COLO829 (cell line): Measurements from ENCODE around the gene PRSS21.

ENCODE experiments used
- DNase-seq: peaks from one replicate; pipeline ENCODE4 v3.0.0; 2012; ENCODE audit warnings: low spot score

The PRSS21 gene, protein sequence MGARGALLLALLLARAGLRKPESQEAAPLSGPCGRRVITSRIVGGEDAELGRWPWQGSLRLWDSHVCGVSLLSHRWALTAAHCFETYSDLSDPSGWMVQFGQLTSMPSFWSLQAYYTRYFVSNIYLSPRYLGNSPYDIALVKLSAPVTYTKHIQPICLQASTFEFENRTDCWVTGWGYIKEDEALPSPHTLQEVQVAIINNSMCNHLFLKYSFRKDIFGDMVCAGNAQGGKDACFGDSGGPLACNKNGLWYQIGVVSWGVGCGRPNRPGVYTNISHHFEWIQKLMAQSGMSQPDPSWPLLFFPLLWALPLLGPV

DNA sequence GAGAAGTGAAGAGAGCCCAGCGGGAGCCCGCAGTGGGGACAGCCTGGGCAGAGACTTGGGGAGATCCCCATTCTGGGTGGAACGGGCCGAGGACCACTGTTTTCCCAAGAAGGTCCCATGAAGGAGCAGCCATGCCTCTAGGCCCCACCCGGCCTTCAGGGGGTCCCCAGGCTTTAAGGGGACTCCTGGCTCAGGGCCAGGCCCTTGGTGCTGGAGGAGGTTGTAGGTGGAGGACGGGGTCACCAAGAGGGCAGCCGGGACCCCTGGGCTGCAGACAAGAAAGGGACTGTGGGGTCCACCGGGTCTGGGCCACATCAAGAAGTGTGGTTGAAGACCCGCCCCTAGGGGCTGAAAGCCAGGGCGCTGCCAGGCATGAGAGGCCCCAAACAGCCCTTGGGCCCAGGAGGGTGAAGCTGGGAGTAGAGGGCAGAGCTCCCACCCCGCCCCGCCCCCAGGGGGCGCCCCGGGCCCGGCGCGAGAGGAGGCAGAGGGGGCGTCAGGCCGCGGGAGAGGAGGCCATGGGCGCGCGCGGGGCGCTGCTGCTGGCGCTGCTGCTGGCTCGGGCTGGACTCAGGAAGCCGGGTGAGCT lies at the start of gene PRSS21:
PRSS21 (plus strand) TSS at position 487 of the 589 bp plus-strand sequence; CDS start at position 519, 32 bp downstream.
- no peak for DNase-seq

DNA sequence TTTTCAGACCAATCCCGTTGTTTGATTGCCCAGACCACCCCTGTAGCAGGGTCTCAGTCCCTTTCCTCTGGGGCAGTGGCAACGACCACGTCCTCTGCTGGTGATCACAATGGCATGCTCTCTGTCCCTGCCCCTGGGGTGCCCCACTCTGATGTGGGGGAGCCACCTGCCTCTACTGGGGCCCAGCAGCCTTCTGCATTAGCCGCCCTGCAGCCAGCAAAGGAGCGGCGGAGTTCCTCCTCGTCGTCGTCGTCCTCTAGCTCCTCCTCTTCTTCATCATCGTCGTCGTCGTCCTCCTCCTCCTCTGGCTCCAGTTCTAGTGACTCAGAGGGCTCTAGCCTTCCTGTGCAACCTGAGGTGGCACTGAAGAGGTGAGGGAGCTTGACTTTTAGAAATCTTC lies 49.1 kb upstream of the PRSS21 start:
- DNase-seq, result no peak

DNA sequence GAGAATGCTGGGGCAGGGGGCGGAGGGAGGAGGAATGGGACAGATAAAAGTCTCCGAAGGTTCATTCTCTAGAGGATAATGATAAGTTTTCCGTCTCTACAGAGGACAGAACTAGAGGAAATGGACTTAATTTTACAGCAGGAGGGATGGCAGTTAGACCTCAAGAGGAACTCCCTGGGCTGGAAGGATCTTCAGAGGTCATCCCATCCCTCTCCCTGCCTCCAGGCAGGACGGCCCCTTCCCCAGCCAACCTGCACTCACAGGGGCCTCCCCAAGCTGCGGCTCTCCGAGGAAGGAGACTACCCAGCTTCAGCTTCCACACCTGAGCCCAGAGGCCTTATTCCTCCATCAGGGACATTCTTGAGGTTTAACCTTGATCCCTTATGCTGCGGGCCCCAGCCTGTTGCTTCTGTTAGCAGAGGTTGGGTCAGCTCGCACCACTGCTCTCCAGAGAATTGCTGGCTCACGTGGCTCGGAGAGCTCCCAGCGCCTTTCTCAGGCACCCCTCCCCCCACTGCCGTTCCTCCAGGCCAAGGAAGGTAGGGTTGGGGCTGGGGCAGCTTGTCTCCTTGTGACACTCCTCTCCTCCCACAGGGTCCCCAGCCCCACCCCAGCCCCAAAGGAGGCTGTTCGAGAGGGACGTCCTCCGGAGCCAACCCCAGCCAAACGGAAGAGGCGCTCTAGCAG lies 48.5 kb upstream of the PRSS21 start:
- DNase-seq, result no peak

DNA sequence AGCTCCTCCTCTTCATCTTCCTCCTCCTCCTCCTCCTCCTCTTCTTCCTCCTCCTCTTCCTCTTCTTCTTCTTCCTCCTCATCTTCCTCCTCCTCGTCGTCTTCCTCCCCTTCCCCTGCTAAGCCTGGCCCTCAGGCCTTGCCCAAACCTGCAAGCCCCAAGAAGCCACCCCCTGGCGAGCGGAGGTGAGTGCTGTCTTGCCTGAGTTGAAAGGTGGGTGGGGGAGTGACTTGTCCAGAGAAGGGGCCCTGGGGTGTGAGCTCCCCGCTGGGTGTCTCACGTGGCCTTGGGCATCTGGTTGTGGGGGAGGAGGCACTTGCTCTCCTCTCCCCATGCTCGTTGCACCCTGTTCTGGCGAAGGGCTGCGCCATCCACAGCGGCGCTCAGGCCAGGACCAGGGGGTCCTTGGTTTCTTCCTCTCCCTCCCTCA lies 47.9 kb upstream of the PRSS21 start:
- DNase-seq, result no peak

DNA sequence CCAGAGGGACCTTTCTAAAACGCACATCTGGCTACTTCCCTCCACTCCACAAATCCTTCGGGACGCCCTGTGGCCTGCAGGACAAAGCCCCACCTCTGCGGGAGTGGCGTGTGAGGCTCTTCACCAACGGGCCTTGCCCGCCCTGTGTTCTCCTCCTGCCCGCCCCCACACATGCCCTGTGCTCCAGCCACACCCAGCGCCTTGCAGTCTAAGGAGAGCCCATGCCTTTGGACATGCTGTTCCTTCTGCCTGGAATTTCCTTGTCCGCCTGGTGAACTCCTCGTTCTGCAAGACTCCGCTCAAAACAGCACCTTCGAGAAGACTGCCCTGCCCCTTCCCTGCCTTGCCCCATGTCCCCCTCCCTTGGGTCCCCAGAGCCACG lies 47.4 kb upstream of the PRSS21 start:
- no peak for DNase-seq

DNA sequence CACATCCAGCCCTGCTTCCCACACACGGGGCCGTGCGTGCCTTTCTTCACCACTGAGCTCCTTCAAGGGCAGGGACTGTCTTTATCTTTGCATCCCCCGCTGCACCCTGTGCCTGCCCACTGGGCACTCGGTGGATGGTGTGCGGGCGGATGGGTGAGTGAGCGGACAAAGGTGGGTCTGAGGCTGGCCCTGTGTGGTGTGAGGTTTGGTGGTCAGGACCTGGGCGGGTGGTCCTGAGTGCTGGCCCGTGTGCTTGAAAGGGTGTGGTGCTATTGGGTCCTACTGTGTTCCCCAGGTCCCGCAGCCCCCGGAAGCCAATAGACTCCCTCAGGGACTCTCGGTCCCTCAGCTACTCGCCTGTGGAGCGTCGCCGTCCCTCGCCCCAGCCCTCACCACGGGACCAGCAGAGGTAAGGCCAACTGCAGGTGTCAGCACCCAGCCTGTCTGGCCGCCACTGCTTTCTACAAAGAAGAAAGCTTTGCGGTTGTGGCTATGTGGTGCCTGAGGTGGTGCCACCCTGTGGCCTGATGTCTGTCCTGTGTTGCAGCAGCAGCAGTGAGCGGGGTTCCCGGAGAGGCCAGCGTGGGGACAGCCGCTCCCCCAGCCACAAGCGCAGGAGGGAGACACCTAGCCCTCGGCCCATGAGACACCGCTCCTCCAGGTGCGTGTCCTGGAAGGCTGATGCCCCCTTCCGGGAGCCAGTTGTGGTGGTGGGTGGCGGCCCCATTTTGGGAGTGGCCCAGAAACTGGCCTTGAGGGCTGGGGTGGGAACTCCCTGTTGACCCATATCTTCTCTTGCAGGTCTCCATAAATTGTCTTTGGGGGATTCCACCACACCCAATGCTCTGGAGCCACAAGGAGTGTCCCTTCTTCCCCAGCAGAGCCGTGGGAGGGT lies 46.7 kb upstream of the PRSS21 start:
- no peak for DNase-seq

DNA sequence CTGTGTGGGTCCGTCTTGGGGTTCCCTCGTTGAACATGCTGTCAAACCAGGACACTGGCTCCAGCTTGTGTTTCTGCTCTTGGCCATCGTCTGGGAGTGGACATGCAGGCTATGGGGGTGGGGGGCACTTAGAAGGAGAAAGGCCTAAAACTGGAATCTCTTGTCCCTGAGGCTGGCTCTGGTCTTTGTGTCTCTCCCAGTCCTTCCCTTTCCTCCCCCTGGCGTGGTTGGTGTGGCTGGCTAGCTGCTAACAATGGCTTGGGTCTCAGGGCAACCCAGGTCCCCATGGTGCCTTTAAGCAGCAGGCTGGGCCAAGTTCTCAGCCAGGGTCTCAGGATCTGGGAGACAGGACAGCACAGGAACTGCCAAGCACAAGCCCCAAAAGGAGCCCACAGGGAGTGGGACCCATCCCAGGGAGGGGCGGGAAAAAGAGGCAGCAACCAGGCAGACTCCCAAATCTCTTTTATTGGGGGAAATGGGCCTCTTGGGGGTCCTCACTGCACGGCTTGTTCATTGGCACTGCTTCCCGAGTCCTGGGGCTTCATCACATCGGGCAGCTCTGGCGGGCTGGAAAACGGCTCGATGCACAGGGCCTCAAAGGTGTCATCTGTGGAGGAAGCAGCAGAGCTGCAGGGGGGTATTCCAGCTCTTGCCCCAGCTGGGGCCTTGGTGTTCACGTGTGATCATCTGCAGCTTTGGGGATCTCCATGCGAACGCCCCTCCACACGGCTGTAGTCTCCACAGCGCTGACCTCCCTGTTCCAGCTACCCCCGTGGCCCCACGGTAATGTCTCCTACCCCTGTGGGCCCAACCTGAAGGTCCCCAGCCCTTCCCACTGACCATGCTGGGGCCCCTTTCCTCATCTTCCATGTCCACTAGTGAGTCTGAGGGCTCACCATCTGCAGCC lies 45.3 kb upstream of the PRSS21 start:
- DNase-seq, result no peak

DNA sequence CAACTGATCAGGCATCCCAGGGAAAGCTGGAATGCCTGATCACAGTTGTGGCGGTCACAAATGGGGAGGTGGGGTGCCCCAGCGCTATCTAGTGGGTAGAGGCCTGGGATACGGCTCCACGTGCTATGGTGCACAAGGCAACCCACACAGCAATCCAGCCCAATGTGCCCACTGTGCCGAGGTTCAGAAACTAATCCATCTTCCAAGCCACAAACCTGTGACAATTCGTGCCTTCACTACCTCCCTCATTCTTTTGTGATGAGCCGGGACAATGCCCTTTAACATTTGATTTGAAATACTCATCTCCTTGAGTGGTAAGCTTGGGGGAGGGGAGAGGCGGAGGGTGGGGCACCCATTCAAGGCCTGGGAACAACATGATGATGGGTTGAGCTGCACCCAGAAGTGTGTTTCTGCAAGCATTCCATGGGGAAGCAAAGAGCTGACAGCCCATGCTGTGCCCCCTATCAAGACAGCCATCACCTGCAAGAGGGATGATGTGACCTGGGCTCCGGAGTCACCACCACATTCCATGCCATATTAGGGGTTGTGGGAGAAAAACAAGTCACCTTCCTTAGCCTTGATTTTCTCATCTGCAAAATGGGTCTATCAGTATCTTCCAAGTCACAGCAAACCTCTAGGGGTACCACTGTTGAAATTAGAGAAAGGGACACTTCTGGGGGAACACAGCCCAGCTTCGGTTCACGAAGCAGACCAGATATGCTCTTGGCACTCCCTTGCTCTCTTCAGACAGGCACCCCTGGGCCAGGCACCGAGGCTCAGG lies 43.7 kb upstream of the PRSS21 start:
- DNase-seq, result no peak

DNA sequence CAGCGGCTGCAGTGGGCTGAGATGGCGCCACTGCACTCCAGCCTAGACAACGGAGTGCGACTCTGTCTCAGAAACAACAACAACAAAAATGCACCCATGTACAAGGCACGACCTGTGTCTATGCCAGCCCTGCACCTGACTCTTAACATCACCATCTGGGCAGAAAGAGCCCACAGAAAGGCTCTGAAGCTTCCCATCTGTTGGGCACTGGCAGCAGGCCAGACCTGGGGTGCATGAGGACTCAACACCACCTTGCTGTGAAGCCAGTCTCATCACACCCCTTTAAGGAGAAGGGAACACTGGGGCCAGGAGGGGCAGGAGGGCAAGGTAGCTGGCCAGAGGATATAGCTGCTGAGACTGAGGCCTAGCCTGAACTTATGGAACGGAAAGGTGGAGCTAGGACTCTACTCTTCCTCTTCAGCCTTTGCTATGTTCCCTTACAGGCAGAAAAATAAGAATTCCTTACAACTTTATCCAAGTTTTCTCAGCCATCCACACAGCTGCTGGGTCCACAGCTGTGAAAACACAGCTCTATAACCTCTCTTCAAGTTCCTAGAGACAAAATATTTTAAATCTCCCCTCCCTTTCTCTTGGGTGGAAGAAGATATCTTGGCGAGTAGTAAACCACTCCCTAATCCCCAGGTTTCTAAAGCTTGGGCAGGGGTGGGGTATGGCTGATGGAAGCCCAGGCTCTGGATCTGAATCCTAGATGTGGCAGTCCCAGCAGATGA lies 42.7 kb upstream of the PRSS21 start:
- DNase-seq, result no peak

DNA sequence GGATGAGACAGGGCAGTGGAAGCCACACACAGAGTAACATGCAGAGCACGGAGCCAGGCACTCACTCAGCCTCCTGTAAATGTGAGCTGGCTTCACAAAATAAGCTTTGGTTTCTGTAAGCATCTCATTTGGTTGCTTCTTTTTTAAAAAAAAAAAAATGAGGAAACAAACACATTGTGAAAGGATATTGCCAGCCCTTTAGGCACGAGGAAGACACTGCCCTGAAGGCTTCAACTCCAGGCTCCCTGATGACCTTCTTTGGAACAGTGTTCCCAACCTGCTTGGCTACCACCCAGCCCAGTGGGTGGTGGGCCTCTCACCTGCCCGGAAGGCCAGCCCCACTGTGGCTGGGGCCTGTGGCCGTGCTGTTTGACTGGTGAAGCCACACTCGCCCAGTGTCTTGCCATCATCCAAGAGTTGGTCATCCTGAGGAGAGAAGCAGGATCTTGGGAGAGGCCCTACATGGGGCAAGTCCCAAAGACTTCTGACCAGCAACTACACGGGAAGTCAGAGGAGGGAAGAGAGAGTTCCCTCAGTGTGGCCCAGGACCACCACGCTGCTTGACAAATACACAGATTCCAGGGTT lies 41.8 kb upstream of the PRSS21 start:
- DNase-seq, result no peak

DNA sequence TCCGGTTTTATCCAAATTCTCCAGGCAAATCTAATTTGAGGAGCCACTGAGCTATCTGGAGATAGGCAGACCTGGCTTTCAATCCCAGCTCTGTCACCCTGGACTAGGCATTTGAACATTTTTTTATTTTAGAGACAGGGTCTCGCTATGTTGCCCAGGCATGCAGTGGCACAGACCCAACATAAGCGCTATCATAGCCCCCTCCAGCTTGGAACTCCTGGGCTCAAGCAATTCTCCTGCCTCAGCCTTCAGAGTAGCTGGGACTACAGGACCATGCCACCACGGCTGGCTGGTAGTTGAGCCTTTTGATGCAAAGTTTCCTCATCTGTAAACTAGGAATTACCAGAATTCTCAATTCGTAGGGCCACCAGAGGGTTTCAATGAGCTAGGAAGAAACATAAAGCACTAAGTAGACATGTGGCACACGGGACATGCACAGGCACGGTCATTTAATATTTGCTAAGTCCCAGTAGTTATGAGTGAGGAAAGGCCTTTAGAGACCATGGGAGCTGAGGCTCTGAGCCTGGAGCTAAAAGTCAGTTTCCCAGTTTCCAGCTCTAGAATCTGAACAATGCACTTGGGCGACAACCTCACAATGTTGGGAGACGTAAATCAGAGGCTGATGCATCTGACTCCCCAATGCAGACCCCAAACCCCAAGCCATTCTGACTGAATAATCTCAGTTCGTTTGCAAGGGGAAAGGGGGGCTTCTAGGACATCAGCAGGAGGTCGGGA lies 41.1 kb upstream of the PRSS21 start:
- DNase-seq, result no peak

DNA sequence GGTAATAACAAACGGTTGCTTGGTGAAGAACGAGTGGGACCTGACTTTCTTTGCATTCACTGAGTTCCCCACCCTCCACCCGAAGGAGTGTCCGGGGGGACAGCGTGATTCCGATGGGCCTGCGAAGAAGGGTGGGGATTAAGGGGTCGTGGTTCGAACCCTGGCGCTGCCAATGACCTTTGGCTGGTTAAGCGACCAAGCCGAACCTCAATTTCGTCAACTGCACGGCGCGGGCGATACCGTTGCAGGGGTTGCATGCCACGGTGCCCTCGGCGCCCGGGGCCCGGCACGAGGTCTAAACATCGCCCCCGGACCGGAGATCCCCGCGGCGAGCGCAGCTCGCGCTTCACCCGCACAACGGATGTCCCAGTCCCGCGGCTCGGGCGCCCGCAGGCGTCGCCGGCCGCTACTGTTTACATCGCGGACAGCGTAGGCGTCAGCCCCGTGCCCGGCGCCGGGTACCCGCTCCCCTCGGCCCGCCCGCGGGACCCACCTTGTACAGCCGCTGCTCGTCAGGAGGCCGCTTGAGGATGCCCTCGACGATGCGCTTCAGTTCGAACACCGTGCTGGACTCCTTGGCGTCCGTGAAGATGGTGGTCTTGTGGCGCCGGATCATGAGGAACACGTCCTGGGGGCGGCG lies 40.4 kb upstream of the PRSS21 start:
- no peak for DNase-seq

DNA sequence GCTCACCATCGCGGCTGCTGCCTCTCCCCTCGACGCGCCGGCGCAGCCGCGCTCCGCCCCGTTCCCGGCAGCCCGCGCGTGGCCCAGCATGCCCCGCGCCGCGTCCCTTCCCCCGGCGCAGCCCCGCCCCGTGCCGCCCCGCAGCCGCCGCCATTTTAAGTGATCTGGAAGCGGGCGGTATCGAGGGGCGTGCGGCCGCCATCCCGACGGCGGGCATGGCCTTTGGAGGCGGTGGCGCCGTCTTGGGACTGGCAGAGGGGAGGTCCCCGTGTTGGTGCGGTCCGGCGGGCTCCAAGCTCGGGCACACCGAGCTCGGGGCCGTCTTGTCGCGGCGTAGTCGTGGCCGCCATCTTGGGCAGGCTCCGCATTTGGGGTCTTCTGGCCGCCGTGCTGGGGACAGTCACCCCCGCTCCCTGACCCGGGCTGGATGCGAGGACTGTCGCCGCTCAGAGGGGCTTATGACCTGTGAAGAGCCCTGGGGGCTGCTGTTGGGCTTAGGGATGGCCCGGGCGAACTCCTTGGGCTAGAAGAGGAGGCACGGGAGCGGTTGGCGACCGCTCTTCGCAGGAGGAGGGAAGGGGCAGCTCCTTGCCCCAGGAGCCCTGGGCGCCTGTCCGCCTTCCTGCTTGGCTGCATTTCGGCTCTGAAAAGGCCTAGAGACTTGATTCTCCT lies 39.7 kb upstream of the PRSS21 start, which contains the start of gene ELOB:
ELOB (minus strand) TSS at position 50 of the 672 bp plus-strand sequence; CDS start at position 9, 41 bp downstream.
- DNase-seq, result peak; percentile 92

DNA sequence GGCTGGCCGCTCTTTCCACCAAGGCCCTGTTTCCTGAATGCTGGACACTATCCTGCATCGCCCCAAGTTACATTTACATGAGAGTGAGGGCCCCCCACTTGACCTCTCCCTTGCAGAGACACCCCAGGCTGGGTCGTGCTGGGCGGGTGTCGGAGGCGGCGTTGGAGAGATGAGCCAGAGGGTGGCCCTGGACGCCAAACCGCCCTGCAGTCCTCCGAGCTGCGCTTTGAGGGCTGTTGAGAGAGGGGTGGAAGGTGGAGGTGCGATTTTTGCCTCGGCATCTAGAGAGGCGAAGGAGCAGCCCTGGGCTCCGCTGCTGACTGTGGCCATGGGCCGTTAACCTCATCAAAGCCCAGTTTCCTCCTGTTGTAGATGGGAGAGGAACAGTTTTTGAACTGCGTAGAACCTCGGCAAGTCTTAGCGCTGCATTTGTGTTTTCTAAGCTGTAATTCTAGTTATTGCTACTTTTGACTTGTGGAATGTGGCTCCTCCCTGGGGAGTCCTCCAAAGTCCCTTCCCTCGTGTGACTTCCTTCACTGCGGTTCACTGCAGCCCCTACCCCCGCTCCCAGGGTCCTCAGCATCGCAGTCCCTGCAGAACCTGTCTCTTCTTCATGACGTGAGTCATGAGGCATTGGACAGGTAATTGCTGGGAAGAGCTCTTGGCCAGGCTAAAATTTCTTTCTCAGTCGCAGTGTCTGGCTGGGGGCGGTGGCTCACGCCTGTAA lies 39.0 kb upstream of the PRSS21 start:
- no peak for DNase-seq

DNA sequence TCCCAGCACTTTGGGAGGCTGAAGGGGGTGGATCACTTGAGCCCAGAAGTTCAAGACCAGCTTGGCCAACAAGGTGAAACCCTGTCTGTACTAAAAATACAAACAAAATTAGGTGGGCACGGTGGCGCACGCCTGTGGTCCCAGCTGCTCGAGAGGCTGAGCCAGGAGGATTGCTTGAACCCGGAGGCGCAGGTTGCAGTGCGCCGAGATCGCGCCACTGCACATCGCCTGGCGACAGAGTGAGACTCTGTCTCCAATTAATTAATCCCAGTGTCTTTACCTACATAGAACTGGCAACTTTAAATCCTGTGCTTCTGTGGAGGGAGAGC lies 38.4 kb upstream of the PRSS21 start:
- DNase-seq, result no peak

DNA sequence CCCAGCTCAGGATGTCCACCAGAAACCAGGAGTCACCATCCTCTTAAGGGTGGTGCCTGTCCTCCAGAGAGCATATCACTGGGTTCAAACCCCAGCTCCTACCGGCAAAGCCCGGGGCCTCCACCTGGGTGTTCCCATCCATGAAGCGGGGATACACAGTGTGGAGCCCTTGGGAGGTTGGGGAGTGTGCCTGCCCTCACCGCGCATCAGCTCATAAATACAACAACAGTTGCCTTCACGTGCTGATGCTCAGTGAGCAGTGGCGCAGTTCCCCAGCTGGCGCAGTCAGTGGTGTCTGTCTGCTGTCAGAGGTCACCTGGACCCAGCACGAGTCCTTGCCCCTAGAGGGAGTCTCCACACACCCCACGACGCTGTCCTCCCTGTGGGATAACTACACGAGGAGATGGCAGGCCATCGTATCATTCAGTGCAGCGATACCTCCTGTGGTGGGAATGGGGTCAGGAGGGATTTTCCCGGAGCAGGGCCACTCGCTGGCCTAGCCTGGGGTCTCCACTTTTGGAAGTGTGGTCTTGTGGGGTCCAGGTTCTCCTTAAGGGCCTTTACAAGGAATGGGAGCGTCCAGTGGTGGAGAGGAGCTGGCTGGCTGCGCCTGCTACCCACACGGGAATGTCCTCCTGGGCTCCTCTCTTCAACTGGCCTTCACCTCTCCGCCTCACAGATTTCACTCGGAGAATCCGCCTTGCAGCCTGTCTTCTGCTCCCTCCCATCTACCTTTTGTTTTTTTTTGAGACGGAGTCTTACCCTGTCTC lies 37.7 kb upstream of the PRSS21 start:
- DNase-seq, result no peak
